ENCODE data around the gene GAB1. TPM values are rescaled to one million over a fixed set of nuclear protein-coding genes. Genes with fewer than 3 reads are reported as not detected.

The GAB1 gene
- total RNA-seq, 2 experiments from 2014 or later: 0.12 to 0.29 TPM

GRCh38 chr4:143506031-143506430 is 169.4 kb downstream of the GAB1 start:
- DNase-seq: no peak
- Mint-ChIP-seq H3K27ac (no peak overlapping the region), H3K27me3 (ENCODE audit: low read depth) (no peaks in the 10 kb centered on the region), H3K4me1 (ENCODE audit: low read depth) (no peaks in the 10 kb centered on the region), H3K9me3 (no peaks in the 10 kb centered on the region), H3K4me3 (no peak overlapping the region), H3K36me3 (ENCODE audit: low read depth) (no peaks in the 10 kb centered on the region)
- CTCF ChIA-PET: no interaction called here
- intact Hi-C loops (cut with micrococcal nuclease): no loop called here

GRCh38 chr4:143511906-143512305 is 175.2 kb downstream of the GAB1 start:
- DNase-seq: no peak
- Mint-ChIP-seq H3K27me3 (ENCODE audit: low read depth) (no peaks in the 10 kb centered on the region), H3K4me3 (peak overlapping the region; percentile 96), H3K27ac (no peak overlapping the region), H3K4me1 (ENCODE audit: low read depth) (peaks cover 21% of the 10 kb centered on the region), H3K36me3 (ENCODE audit: low read depth) (peaks cover 11% of the 10 kb centered on the region), H3K9me3 (no peaks in the 10 kb centered on the region)
- CTCF ChIA-PET: interaction anchor here (0.6 to 1.0 kb wide), 2 partner anchors 9 to 111 kb away, joined by 3 read pairs; no protein-coding TSS in a partner anchor
- intact Hi-C loops (cut with micrococcal nuclease): loop anchor here (2.0 to 10.0 kb wide), 5 partner anchors 175 to 1137 kb away; partner anchors contain the start of gene GAB1

GRCh38 chr4:143512978-143513313 is 176.3 kb downstream of the GAB1 start:
- intact Hi-C loops (cut with micrococcal nuclease): loop anchor here (1.0 to 10.0 kb wide), 13 partner anchors 46 to 1877 kb away; partner anchors contain the start of genes ABCE1, ANAPC10, GAB1 and IL15
- no peaks in the 10 kb centered on the region for H3K27me3 Mint-ChIP-seq (ENCODE audit: low read depth)
- CTCF ChIA-PET: no interaction called here
- DNase-seq: no peak
- peak overlapping the region; percentile 97 for H3K27ac Mint-ChIP-seq
- no peaks in the 10 kb centered on the region for H3K9me3 Mint-ChIP-seq
- H3K4me3 Mint-ChIP-seq: peak overlapping the region; percentile 96
- H3K4me1 Mint-ChIP-seq (ENCODE audit: low read depth): peaks cover 30% of the 10 kb centered on the region
- peaks cover 19% of the 10 kb centered on the region for H3K36me3 Mint-ChIP-seq (ENCODE audit: low read depth)

- Mint-ChIP-seq H3K27me3 (ENCODE audit: low read depth) (no peaks in the 10 kb centered on the region), H3K9me3 (no peaks in the 10 kb centered on the region), H3K4me1 (ENCODE audit: low read depth) (peaks cover 30% of the 10 kb centered on the region), H3K4me3 (peak within 1 kb of the TSS; percentile 96), H3K27ac (peak within 1 kb of the TSS; percentile 97), H3K36me3 (ENCODE audit: low read depth) (peaks cover 19% of the 10 kb centered on the region)
- peak; percentile 96 for DNase-seq
- CTCF ChIA-PET: interaction anchor here (1.0 to 2.0 kb wide), 2 partner anchors 18 to 45 kb away, joined by 3 to 5 read pairs; no protein-coding TSS in a partner anchor
- intact Hi-C loops (cut with micrococcal nuclease): loop anchor here (1.0 to 10.0 kb wide), 13 partner anchors 46 to 1877 kb away; partner anchors contain the start of genes ABCE1, ANAPC10, GAB1 and IL15
These were observed 176.9 kb downstream of the GAB1 start, which contains the start of gene SMARCA5 for GRCh38 chr4:143513314-143514168. TSS of gene SMARCA5 (plus strand) at chr4:143513702. CDS start at chr4:143513925, 223 bp downstream.

- CTCF ChIA-PET: interaction anchor here (1.0 to 2.0 kb wide), 2 partner anchors 17 to 45 kb away, joined by 3 to 5 read pairs; no protein-coding TSS in a partner anchor
These were observed 177.5 kb downstream of the GAB1 start for GRCh38 chr4:143514169-143514495.

GRCh38 chr4:143514497-143514896 is 177.8 kb downstream of the GAB1 start:
- Mint-ChIP-seq H3K27me3 (ENCODE audit: low read depth) (no peaks in the 10 kb centered on the region), H3K4me3 (peak overlapping the region; percentile 96), H3K27ac (peak overlapping the region; percentile 97), H3K9me3 (no peaks in the 10 kb centered on the region), H3K4me1 (ENCODE audit: low read depth) (peaks cover 39% of the 10 kb centered on the region), H3K36me3 (ENCODE audit: low read depth) (peaks cover 28% of the 10 kb centered on the region)
- DNase-seq: peak; percentile 18
- CTCF ChIA-PET: interaction anchor here (1.0 to 2.0 kb wide), 2 partner anchors 17 to 44 kb away, joined by 3 to 5 read pairs; no protein-coding TSS in a partner anchor
- intact Hi-C loops (cut with micrococcal nuclease): loop anchor here (5.0 to 10.0 kb wide), 4 partner anchors 817 to 1140 kb away; no protein-coding TSS in a partner anchor

More at GRCh38 chr4:143514169-143514495, 177.5 kb downstream of the GAB1 start:
- Mint-ChIP-seq H3K27me3 (ENCODE audit: low read depth) (no peaks in the 10 kb centered on the region), H3K36me3 (ENCODE audit: low read depth) (peaks cover 24% of the 10 kb centered on the region), H3K4me3 (peak overlapping the region; percentile 96), H3K4me1 (ENCODE audit: low read depth) (peaks cover 35% of the 10 kb centered on the region), H3K27ac (peak overlapping the region; percentile 97), H3K9me3 (no peaks in the 10 kb centered on the region)
- no peak for DNase-seq
- intact Hi-C loops (cut with micrococcal nuclease): loop anchor here (5.0 to 10.0 kb wide), 4 partner anchors 817 to 1139 kb away; no protein-coding TSS in a partner anchor

- Mint-ChIP-seq H3K4me3 (peak overlapping the region; percentile 96), H3K36me3 (ENCODE audit: low read depth) (peaks cover 32% of the 10 kb centered on the region), H3K27me3 (ENCODE audit: low read depth) (no peaks in the 10 kb centered on the region), H3K27ac (peak overlapping the region; percentile 97), H3K9me3 (no peaks in the 10 kb centered on the region), H3K4me1 (ENCODE audit: low read depth) (peaks cover 43% of the 10 kb centered on the region)
- DNase-seq: no peak
- intact Hi-C loops (cut with micrococcal nuclease): loop anchor here (5.0 to 10.0 kb wide), 4 partner anchors 818 to 1140 kb away; no protein-coding TSS in a partner anchor
- CTCF ChIA-PET: interaction anchor here (2.0 kb wide), 1 partner anchor 44 kb away, joined by 5 read pairs; no protein-coding TSS in a partner anchor
These were observed 178.2 kb downstream of the GAB1 start for GRCh38 chr4:143514901-143515300.

- Mint-ChIP-seq H3K9me3 (no peaks in the 10 kb centered on the region), H3K27ac (peak overlapping the region; percentile 54), H3K4me3 (peak overlapping the region; percentile 59), H3K4me1 (ENCODE audit: low read depth) (peaks cover 51% of the 10 kb centered on the region), H3K36me3 (ENCODE audit: low read depth) (peaks cover 33% of the 10 kb centered on the region), H3K27me3 (ENCODE audit: low read depth) (no peaks in the 10 kb centered on the region)
- intact Hi-C loops (cut with micrococcal nuclease): loop anchor here (10.0 kb wide), 2 partner anchors 1111 to 1141 kb away; no protein-coding TSS in a partner anchor
- CTCF ChIA-PET: no interaction called here
- no peak for DNase-seq
These were observed 179.2 kb downstream of the GAB1 start for GRCh38 chr4:143515905-143516304.

- Mint-ChIP-seq H3K27me3 (ENCODE audit: low read depth) (no peaks in the 10 kb centered on the region), H3K9me3 (no peaks in the 10 kb centered on the region), H3K4me1 (ENCODE audit: low read depth) (peaks cover 57% of the 10 kb centered on the region), H3K27ac (no peak overlapping the region), H3K4me3 (no peak overlapping the region), H3K36me3 (ENCODE audit: low read depth) (peaks cover 40% of the 10 kb centered on the region)
- no peak for DNase-seq
- intact Hi-C loops (cut with micrococcal nuclease): loop anchor here (10.0 kb wide), 2 partner anchors 1113 to 1143 kb away; no protein-coding TSS in a partner anchor
- CTCF ChIA-PET: interaction anchor here (1.0 kb wide), 1 partner anchor 41 kb away, joined by 3 read pairs; no protein-coding TSS in a partner anchor
These were observed 181.1 kb downstream of the GAB1 start for GRCh38 chr4:143517764-143518163.

Small RNA genes within 50 kb of the gene (microRNA-seq; reads per million reads assigned to microRNA genes)
- not detected for gene MIR3139 (ENCODE audit: borderline microRNAs expressed, borderline replicate concordance)

Other genes with a start within 250 kb of the GAB1 start
- 10 to 100 TPM; 14.4 to 15.5 TPM for gene USP38, start 152.0 kb upstream of the GAB1 start, total RNA-seq
- gene SMARCA5, start 176.8 kb downstream of the GAB1 start, total RNA-seq: 10 to 100 TPM; 62.4 to 63.5 TPM

Data from activated naive CD4-positive, alpha-beta T cell treated with anti-CD3 and anti-CD28 coated beads for 36 hours (primary cell).